WTC11 (cell line): ENCODE measurements around the gene PPARD. TPM values are rescaled to one million over a fixed set of nuclear protein-coding genes. Genes with fewer than 3 reads are reported as not detected.

ENCODE experiments used
- ATAC-seq: fragments of 200-7000 bp; cut with Tn5 transposase; 2 replicates; pipeline ENCODE4 v1.10.0; 2021; ENCODE audit warnings: mild to moderate bottlenecking, moderate library complexity
- CTCF ChIA-PET: fragments of 300-600 bp; sonication (Branson Sonifier 250); formaldehyde crosslinking; loops from one replicate; lab custom pipeline; 2021; ENCODE audit warnings: antibody characterized with exemption; lab: Charles Lee
- POLR2A ChIA-PET: fragments of 350-600 bp; sonication (Branson Sonifier 250); formaldehyde crosslinking; loops from one replicate; lab custom pipeline; 2021; ENCODE audit warnings: antibody characterized with exemption; lab: Charles Lee
- DNase-seq: peaks from one replicate; pipeline ENCODE4 v3.0.0; 2021; ENCODE audit warnings: low spot score
- H3K27ac Mint-ChIP-seq: 2 replicates; pipeline ENCODE4 v1.8.0; 2021; ENCODE audit warnings: mixed read lengths
- H3K27me3 Mint-ChIP-seq: 2 replicates; pipeline ENCODE4 v1.8.0; 2021; ENCODE audit warnings: low read depth, mild to moderate bottlenecking, moderate library complexity, mixed read lengths
- H3K36me3 Mint-ChIP-seq: 2 replicates; pipeline ENCODE4 v1.8.0; 2021; ENCODE audit warnings: mixed read lengths
- H3K4me1 Mint-ChIP-seq: 2 replicates; pipeline ENCODE4 v1.8.0; 2022; ENCODE audit warnings: mixed read lengths
- H3K4me3 Mint-ChIP-seq: 2 replicates; pipeline ENCODE4 v1.8.0; 2021; ENCODE audit warnings: mild to moderate bottlenecking, moderate library complexity, mixed read lengths
- H3K9me3 Mint-ChIP-seq: 2 replicates; pipeline ENCODE4 v1.8.0; 2021; ENCODE audit warnings: mixed read lengths
- ELF4 ChIP-seq: sonication (generic); formaldehyde crosslinking; IDR thresholded peaks from 2 replicates; pipeline ENCODE4 v1.8.1; 2022; ENCODE audit warnings: low read depth, mild to moderate bottlenecking, moderate library complexity, missing genetic modification reagents
- ERG ChIP-seq: fragments of 250-450 bp; sonication (Bioruptor Pico); IDR thresholded peaks from 2 replicates; pipeline ENCODE4 v1.8.0; 2021; ENCODE audit warnings: mild to moderate bottlenecking
- ESRRA ChIP-seq: sonication (generic); formaldehyde crosslinking; IDR thresholded peaks from 2 replicates; pipeline ENCODE4 v1.8.1; 2022; ENCODE audit warnings: mild to moderate bottlenecking, missing genetic modification reagents, borderline replicate concordance
- ETV6 ChIP-seq: sonication (generic); formaldehyde crosslinking; IDR thresholded peaks from 2 replicates; pipeline ENCODE4 v1.8.1; 2022; ENCODE audit warnings: mild to moderate bottlenecking, missing genetic modification reagents
- FOXP1 ChIP-seq: sonication (generic); formaldehyde crosslinking; IDR thresholded peaks from 2 replicates; pipeline ENCODE4 v1.8.0; 2022; ENCODE audit warnings: missing genetic modification reagents, mild to moderate bottlenecking, moderate library complexity, borderline replicate concordance
- GABPB1 ChIP-seq: sonication (generic); formaldehyde crosslinking; IDR thresholded peaks from 2 replicates; pipeline ENCODE4 v1.8.1; 2023; ENCODE audit warnings: mild to moderate bottlenecking, missing genetic modification reagents
- IRF2 ChIP-seq: sonication (generic); formaldehyde crosslinking; IDR thresholded peaks from 2 replicates; pipeline ENCODE4 v1.8.0; 2022; ENCODE audit warnings: low read depth, missing genetic modification reagents, borderline replicate concordance
- MAX ChIP-seq: sonication (generic); formaldehyde crosslinking; IDR thresholded peaks from 2 replicates; pipeline ENCODE4 v1.8.0; 2022; ENCODE audit warnings: mild to moderate bottlenecking, missing genetic modification reagents
- MXD4 ChIP-seq: fragments of 250-450 bp; sonication (Bioruptor Pico); IDR thresholded peaks from 2 replicates; pipeline ENCODE4 v1.8.0; 2021; ENCODE audit warnings: mild to moderate bottlenecking, moderate library complexity, borderline replicate concordance
- NFATC4 ChIP-seq: fragments of 250-450 bp; sonication (Bioruptor Pico); IDR thresholded peaks from 2 replicates; pipeline ENCODE4 v1.9.0; 2021; ENCODE audit warnings: mild to moderate bottlenecking
- NFYB ChIP-seq: sonication (generic); formaldehyde crosslinking; conservative IDR thresholded peaks from 2 replicates; pipeline ENCODE4 v1.8.0; 2022; ENCODE audit warnings: low read depth, missing genetic modification reagents
- PRRX2 ChIP-seq: fragments of 250-450 bp; sonication (Bioruptor Pico); IDR thresholded peaks from 2 replicates; pipeline ENCODE4 v1.8.0; 2021; ENCODE audit warnings: mild to moderate bottlenecking
- RELA ChIP-seq: sonication (generic); formaldehyde crosslinking; IDR thresholded peaks from 2 replicates; pipeline ENCODE4 v1.8.1; 2022; ENCODE audit warnings: missing genetic modification reagents, mild to moderate bottlenecking, borderline replicate concordance
- RORB ChIP-seq: fragments of 250-450 bp; sonication (Bioruptor Pico); IDR thresholded peaks from 2 replicates; pipeline ENCODE4 v1.9.0; 2021; ENCODE audit warnings: mild to moderate bottlenecking
- TP53 ChIP-seq: sonication (generic); formaldehyde crosslinking; IDR thresholded peaks from 2 replicates; pipeline ENCODE4 v1.8.1; 2023; ENCODE audit warnings: mild to moderate bottlenecking, missing genetic modification reagents
- ZBTB21 ChIP-seq: sonication (generic); formaldehyde crosslinking; IDR thresholded peaks from 2 replicates; pipeline ENCODE4 v1.8.1; 2023; ENCODE audit warnings: mild to moderate bottlenecking, missing genetic modification reagents, borderline replicate concordance
- ZNF138 ChIP-seq: sonication (generic); formaldehyde crosslinking; conservative IDR thresholded peaks from 2 replicates; pipeline ENCODE4 v1.8.1; 2022; ENCODE audit warnings: mild to moderate bottlenecking, moderate library complexity, missing genetic modification reagents
- ZNF396 ChIP-seq: fragments of 250-450 bp; sonication (Bioruptor Pico); IDR thresholded peaks from 2 replicates; pipeline ENCODE4 v1.8.0; 2021; ENCODE audit warnings: mild to moderate bottlenecking, moderate library complexity, borderline replicate concordance
- ZNF416 ChIP-seq: fragments of 250-450 bp; sonication (Bioruptor Pico); IDR thresholded peaks from 2 replicates; pipeline ENCODE4 v1.9.0; 2021; ENCODE audit warnings: mild to moderate bottlenecking, inconsistent platforms
- ZSCAN18 ChIP-seq: fragments of 250-450 bp; sonication (Bioruptor Pico); IDR thresholded peaks from 2 replicates; pipeline ENCODE4 v2.1.2; 2022; ENCODE audit warnings: mild to moderate bottlenecking, moderate library complexity
- total RNA-seq: library from RNA; stranded (reverse); gene quantifications from 3 replicates; pipeline ENCODE4 v1.2.3, GENCODE V29; 2021
- TF ChIP-seq, protein P1 (sequence below): sonication (generic); formaldehyde crosslinking; IDR thresholded peaks from 2 replicates; pipeline ENCODE4 v1.8.1; 2023; ENCODE audit warnings: mild to moderate bottlenecking, missing genetic modification reagents
- TF ChIP-seq, protein P2 (sequence below): sonication (generic); formaldehyde crosslinking; IDR thresholded peaks from 2 replicates; pipeline ENCODE4 v1.8.0; 2023; ENCODE audit warnings: missing genetic modification reagents
- TF ChIP-seq, protein P3 (sequence below): fragments of 250-450 bp; sonication (Bioruptor Pico); conservative IDR thresholded peaks from 2 replicates; pipeline ENCODE4 v1.9.0; 2021; ENCODE audit warnings: mild to moderate bottlenecking

Gene PPARD
- total RNA-seq, 1 experiment from 2014 or later = 14.7 TPM

- TF ChIP-seq ZNF416 = peak; percentile 21; the same call in 1 of the 2 replicates
- TF ChIP-seq ELF4 (CRISPR knock-in tag) = no peak
- TF ChIP-seq, protein P1, sequence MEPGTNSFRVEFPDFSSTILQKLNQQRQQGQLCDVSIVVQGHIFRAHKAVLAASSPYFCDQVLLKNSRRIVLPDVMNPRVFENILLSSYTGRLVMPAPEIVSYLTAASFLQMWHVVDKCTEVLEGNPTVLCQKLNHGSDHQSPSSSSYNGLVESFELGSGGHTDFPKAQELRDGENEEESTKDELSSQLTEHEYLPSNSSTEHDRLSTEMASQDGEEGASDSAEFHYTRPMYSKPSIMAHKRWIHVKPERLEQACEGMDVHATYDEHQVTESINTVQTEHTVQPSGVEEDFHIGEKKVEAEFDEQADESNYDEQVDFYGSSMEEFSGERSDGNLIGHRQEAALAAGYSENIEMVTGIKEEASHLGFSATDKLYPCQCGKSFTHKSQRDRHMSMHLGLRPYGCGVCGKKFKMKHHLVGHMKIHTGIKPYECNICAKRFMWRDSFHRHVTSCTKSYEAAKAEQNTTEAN (CRISPR knock-in tag) = no peak
- TF ChIP-seq NFATC4 = peak; percentile 32; the same call in 1 of the 2 replicates
- TF ChIP-seq RELA (CRISPR knock-in tag) = no peak
- TF ChIP-seq ZNF138 (CRISPR knock-in tag) = no peak
- TF ChIP-seq ZSCAN18 = no peak
- no peak for TF ChIP-seq FOXP1 (CRISPR knock-in tag)
- TF ChIP-seq, protein P2, sequence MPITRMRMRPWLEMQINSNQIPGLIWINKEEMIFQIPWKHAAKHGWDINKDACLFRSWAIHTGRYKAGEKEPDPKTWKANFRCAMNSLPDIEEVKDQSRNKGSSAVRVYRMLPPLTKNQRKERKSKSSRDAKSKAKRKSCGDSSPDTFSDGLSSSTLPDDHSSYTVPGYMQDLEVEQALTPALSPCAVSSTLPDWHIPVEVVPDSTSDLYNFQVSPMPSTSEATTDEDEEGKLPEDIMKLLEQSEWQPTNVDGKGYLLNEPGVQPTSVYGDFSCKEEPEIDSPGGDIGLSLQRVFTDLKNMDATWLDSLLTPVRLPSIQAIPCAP = no peak
- 0 out of 2 replicates have a peak, but pooled peaks have one; percentile 44 for TF ChIP-seq ERG (CRISPR knock-in tag)
- peak; percentile 88; the same call in 1 of the 2 replicates for TF ChIP-seq PRRX2 (CRISPR knock-in tag)
These were observed 132.0 kb downstream of the PPARD start (continued) for GRCh38 chr6:35474131-35474941.

DNA sequence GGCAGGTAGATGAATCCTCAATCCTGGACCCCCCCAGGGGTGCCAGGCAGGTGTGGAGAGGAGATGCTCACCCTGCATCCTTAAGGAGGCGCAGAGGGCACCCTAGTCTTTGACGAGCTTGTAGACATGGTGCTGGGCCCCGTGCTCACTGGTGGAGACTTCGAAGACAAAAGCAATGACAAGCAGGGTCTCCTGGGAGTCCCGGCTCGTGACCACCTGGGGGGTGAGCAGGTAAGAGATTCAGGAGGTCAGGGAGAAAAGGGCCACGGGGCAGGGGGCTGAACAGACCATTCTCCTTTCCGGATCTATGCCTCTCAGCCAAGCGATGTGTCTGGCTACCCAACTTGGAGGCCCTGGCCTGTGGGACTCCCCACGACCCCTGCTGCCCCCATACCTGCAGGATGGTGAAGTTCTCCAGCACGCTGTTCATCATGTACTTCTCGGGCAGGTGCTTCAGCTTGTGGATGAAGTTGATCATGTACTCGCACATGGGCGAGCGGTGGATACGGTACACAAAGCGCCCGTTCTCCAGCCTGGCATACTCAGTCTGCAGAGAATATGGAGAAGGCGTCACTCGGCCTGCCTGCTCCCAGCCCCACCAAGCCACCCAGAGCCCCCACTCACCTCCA is 132.7 kb downstream of the PPARD start:
- H3K27ac Mint-ChIP-seq = no peak overlapping the region
- no peaks in the 10 kb centered on the region for H3K27me3 Mint-ChIP-seq
- H3K4me3 Mint-ChIP-seq = no peak overlapping the region

GRCh38 chr6:35475573-35475972 is 133.2 kb downstream of the PPARD start:
- Mint-ChIP-seq H3K9me3 (no peaks in the 10 kb centered on the region), H3K36me3 (peaks cover 40% of the 10 kb centered on the region), H3K4me1 (peaks cover 32% of the 10 kb centered on the region), H3K4me3 (no peak overlapping the region), H3K27me3 (no peaks in the 10 kb centered on the region), H3K27ac (no peak overlapping the region)
- POLR2A ChIA-PET = interaction anchor here (1.2 to 7.9 kb wide), 3 partner anchors 10 to 22 kb away, joined by 3 to 54 read pairs (median 6); partner anchors contain the start of gene TEAD3
- DNase-seq (no peak), ATAC-seq (no peak)
- CTCF ChIA-PET = interaction anchor here (1.0 to 1.5 kb wide), 3 partner anchors 14 to 134 kb away, joined by 3 to 4 read pairs (median 3); no protein-coding TSS in a partner anchor
- TF ChIP-seq NFYB (CRISPR knock-in tag) (no peak), MXD4 (CRISPR knock-in tag) (no peak), IRF2 (CRISPR knock-in tag) (no peak), ZNF396 (CRISPR knock-in tag) (no peak), ESRRA (CRISPR knock-in tag) (no peak), ZBTB21 (CRISPR knock-in tag) (no peak)
- TF ChIP-seq, protein P3, sequence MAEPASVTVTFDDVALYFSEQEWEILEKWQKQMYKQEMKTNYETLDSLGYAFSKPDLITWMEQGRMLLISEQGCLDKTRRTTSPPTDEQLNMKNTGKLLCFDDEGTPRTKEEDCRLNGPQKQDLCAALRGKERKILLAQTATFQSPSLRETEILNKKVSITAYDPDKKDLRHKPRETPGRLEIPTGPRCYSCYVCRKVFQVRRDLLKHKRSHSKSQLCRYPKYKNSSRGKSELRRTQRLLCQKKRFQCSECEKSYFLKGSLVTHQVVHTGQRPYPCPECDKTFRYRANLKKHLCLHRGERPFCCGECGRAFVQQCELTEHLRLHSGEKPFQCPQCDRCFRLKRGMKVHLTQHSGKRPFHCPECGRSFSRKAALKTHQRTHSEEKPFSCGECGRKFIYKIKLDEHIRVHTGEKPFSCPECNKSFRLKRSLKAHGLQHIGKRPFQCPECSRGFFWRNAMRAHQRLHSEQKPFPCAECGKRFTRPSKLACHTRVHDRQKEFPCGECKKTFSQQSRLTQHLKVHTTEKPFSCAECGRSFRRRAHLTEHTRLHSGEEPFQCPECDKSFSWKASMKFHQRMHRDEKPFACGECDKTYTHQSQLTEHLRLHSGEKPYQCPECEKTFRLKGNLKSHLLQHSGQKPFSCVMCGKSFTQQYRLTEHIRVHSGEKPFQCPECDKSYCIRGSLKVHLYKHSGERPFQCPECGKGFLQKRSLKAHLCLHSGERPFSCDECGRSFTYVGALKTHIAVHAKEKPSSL (CRISPR knock-in tag) = no peak

More for the DNA sequence above, 132.7 kb downstream of the PPARD start:
- CTCF ChIA-PET = interaction anchor here (1.0 to 1.5 kb wide), 2 partner anchors 15 to 23 kb away, joined by 3 to 4 read pairs; no protein-coding TSS in a partner anchor
- TF ChIP-seq TP53 (CRISPR knock-in tag) = no peak
- TF ChIP-seq GABPB1 (CRISPR knock-in tag) = no peak
- TF ChIP-seq MAX (CRISPR knock-in tag) = no peak
- no peak for TF ChIP-seq ETV6 (CRISPR knock-in tag)
- TF ChIP-seq RORB (CRISPR knock-in tag) = no peak
- TF ChIP-seq, all 79 proteins: peak for 0
- Mint-ChIP-seq H3K9me3 (no peaks in the 10 kb centered on the region), H3K4me1 (peaks cover 37% of the 10 kb centered on the region), H3K36me3 (peaks cover 46% of the 10 kb centered on the region)
- DNase-seq (no peak), ATAC-seq (peak; percentile 0; the same call in 1 of the 2 replicates)
- POLR2A ChIA-PET = interaction anchor here (1.2 to 7.9 kb wide), 2 partner anchors 11 to 21 kb away, joined by 3 to 54 read pairs; partner anchors contain the start of gene TEAD3
